CD4-positive, alpha-beta T cell (primary cell): ENCODE results near the gene TIMM44. TPM values are rescaled to one million over a fixed set of nuclear protein-coding genes. Genes with fewer than 3 reads are reported as not detected.

ENCODE experiments used
- ATAC-seq: fragments of 200-7000 bp; cut with Tn5 transposase; one replicate; pipeline ENCODE4 v1.10.0; 2022; ENCODE audit warnings: mild to moderate bottlenecking; ENCODE audit not compliant: poor library complexity
- CTCF ChIA-PET: fragments of 350-600 bp; sonication (Branson Sonifier 250); formaldehyde crosslinking; loops from one replicate; lab custom pipeline; 2021; ENCODE audit warnings: antibody characterized with exemption, inconsistent platforms; lab: Charles Lee
- POLR2A ChIA-PET: fragments of 350-600 bp; sonication (Branson Sonifier 250); formaldehyde crosslinking; loops from one replicate; lab custom pipeline; 2021; ENCODE audit warnings: antibody characterized with exemption, inconsistent platforms; lab: Charles Lee
- DNase-seq, 14 experiments: peaks; one replicate each; pipeline ENCODE4 v3.0.0-alpha.2; 2013 to 2020; ENCODE audit warnings: mixed read lengths in 2 of 14
- H3K27ac ChIP-seq, 2 donors: one replicate each; pipeline versions ENCODE4 v1.5.1 to v1.7.0; 2013; ENCODE audit warnings: low read length in 2 of 2, low read depth in 1 of 2, mild to moderate bottlenecking in 1 of 2
- H3K27me3 ChIP-seq, 2 experiments: 1 replicate in 1 of 2; 2 replicates in 1 of 2; pipeline versions ENCODE4 v1.6.1 to v1.7.0; 2013; ENCODE audit warnings: low read length in 2 of 2, control low read depth in 1 of 2, mild to moderate bottlenecking in 1 of 2, moderate library complexity in 1 of 2; ENCODE audit not compliant: insufficient read depth in 2 of 2, control insufficient read depth in 1 of 2
- H3K36me3 ChIP-seq: one replicate; pipeline ENCODE4 v1.6.1; 2013; ENCODE audit warnings: low read length, control low read depth; ENCODE audit not compliant: insufficient read depth
- H3K4me1 ChIP-seq: one replicate; pipeline ENCODE4 v1.6.1; 2013; ENCODE audit warnings: low read length, control low read depth; ENCODE audit not compliant: insufficient read depth
- H3K4me3 ChIP-seq: one replicate; pipeline ENCODE4 v1.5.1; 2013; ENCODE audit warnings: mild to moderate bottlenecking, low read length, moderate library complexity
- H3K9me3 ChIP-seq, 2 experiments: 1 replicate in 1 of 2; 2 replicates in 1 of 2; pipeline versions ENCODE4 v1.6.1 to v1.7.0; 2013; ENCODE audit warnings: low read length in 2 of 2, mild to moderate bottlenecking in 2 of 2, control low read depth in 1 of 2, moderate library complexity in 1 of 2; ENCODE audit not compliant: control insufficient read depth in 1 of 2, insufficient read depth in 1 of 2
- H3K27ac Mint-ChIP-seq: one replicate; pipeline ENCODE4 v1.8.0; 2020; ENCODE audit warnings: mixed read lengths
- H3K27me3 Mint-ChIP-seq: one replicate; pipeline ENCODE4 v1.8.0; 2021; ENCODE audit warnings: mixed read lengths
- H3K36me3 Mint-ChIP-seq: one replicate; pipeline ENCODE4 v1.8.0; 2021; ENCODE audit warnings: low read depth, mixed read lengths
- H3K4me1 Mint-ChIP-seq: one replicate; pipeline ENCODE4 v1.8.0; 2021; ENCODE audit warnings: low read depth, mixed read lengths
- H3K4me3 Mint-ChIP-seq: one replicate; pipeline ENCODE4 v1.8.0; 2020; ENCODE audit warnings: mild to moderate bottlenecking, mixed read lengths
- H3K9me3 Mint-ChIP-seq: one replicate; pipeline ENCODE4 v1.8.0; 2020; ENCODE audit warnings: mixed read lengths
- intact Hi-C, 2 experiments: fragments of 100-400 bp; cut with DNase I in 1 of 2; cut with micrococcal nuclease in 1 of 2; formaldehyde crosslinking; loops; one replicate each; pipeline versions ENCODE4 v1.15.1 to v1.9.0; 2023 to 2025; cut with DNase I, micrococcal nuclease
- total RNA-seq, 174 experiments: library from RNA in 2 of 174; stranded (reverse) in 2 of 174; gene quantifications; one replicate each; pipeline ENCODE4 v1.2.3 and lab custom pipeline; 2021 to 2026
- TF ChIP-seq, protein P1 (sequence below): fragments of 200-600 bp; IDR thresholded peaks from one replicate; pipeline ENCODE4 v1.8.0; 2022; ENCODE audit warnings: antibody characterized with exemption, mild to moderate bottlenecking

TIMM44 gene
- total RNA-seq, 2 experiments from 2014 or later, result 83.9 to 85.0 TPM

DNA sequence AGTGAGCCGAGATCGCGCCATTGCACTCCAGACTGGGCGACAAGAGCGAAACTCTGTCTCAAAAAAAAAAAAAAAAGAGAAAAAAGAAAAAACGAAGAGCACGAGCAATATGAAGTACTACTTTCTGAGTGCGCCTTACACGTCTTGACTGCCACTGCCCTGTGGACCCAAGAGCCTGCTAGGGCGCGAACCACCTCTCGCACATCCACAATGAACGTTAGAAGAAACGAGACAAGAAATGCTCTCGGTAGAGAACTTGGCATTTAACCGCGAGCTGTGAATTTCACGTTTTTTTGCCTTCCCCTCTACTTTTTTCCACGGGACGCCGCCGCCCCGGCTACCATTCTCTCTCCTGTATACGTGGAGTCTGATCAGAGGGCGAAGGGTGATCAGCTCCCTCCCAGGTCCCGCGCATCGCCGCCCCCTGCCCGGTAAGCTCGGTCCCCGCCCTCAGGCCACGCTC, 454 bp downstream of the TIMM44 start:
- ATAC-seq (peak; percentile 4), DNase-seq (peak in 1 of 14 experiments; percentile 23)
- intact Hi-C loops, result loop anchor here (2.0 to 10.0 kb wide), 8 partner anchors 41 to 889 kb away; partner anchors contain the start of genes ELAVL1 (in 1 of the 2), MAP2K7 (in 1 of the 2), MBD3L1 (in 1 of the 2) and RAB11B (in 1 of the 2)
- H3K36me3 Mint-ChIP-seq, result peaks cover 32% of the 10 kb centered on the region
- TF ChIP-seq, protein P1, sequence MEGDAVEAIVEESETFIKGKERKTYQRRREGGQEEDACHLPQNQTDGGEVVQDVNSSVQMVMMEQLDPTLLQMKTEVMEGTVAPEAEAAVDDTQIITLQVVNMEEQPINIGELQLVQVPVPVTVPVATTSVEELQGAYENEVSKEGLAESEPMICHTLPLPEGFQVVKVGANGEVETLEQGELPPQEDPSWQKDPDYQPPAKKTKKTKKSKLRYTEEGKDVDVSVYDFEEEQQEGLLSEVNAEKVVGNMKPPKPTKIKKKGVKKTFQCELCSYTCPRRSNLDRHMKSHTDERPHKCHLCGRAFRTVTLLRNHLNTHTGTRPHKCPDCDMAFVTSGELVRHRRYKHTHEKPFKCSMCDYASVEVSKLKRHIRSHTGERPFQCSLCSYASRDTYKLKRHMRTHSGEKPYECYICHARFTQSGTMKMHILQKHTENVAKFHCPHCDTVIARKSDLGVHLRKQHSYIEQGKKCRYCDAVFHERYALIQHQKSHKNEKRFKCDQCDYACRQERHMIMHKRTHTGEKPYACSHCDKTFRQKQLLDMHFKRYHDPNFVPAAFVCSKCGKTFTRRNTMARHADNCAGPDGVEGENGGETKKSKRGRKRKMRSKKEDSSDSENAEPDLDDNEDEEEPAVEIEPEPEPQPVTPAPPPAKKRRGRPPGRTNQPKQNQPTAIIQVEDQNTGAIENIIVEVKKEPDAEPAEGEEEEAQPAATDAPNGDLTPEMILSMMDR, result no peak
- ChIA-PET CTCF (interaction anchor here (0.7 to 3.1 kb wide), 11 partner anchors 14 to 411 kb away, joined by 3 to 36 read pairs (median 5); partner anchors contain the start of genes MAP2K7, NDUFA7, RPS28 and SNAPC2), POLR2A (interaction anchor here (0.6 to 2.6 kb wide), 17 partner anchors 9 to 1518 kb away, joined by 3 to 47 read pairs (median 6); partner anchors contain the start of genes CERS4, ELAVL1, KHSRP and MAP2K7)
- H3K9me3 Mint-ChIP-seq, result no peaks in the 10 kb centered on the region
- Histone ChIP-seq H3K4me1 (peaks cover 30% of the 10 kb centered on the region), H3K27ac (peak overlapping the region; percentile 96 to 97), H3K9me3 (no peaks in the 10 kb centered on the region), H3K36me3 (peaks cover 21% of the 10 kb centered on the region), H3K4me3 (peak overlapping the region; percentile 97), H3K27me3 (no peaks in the 10 kb centered on the region)
- H3K4me3 Mint-ChIP-seq, result peak overlapping the region; percentile 95
- peak overlapping the region; percentile 87 for H3K27ac Mint-ChIP-seq
- peaks cover 36% of the 10 kb centered on the region for H3K4me1 Mint-ChIP-seq
- no peaks in the 10 kb centered on the region for H3K27me3 Mint-ChIP-seq

DNA sequence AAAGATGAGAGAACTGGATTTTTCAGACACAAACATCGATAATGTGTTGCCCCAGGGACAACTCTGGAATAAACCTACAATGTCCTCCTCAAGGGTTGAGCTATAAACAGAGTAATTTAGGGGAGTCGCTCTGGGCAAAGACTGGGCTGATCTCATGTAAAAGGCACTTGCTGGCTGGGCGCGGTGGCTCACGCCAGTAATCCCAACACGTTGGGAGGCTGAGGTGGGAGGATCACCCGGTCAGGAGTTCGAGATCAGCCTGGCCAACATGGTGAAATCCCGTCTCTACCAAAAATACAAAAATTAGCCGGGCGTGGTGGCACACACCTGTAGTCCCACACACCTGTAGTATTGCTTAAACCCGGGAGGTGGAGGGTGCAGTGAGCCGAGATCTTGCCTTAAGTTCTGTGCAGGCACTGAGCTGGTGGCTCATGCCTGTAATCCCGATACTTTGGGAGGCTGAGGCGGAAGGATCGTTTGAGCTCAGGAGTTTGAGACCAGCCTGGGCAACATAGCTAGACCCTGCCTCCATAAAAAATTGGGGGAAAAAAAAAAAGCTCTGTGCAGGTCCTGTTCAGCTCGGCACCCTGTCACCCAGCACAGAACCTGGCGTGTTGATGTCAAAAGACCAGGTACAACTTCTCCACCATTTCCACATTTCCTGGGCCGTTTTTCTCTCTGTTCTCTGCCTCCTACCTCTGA, 1.4 kb downstream of the TIMM44 start:
- Mint-ChIP-seq H3K9me3 (no peaks in the 10 kb centered on the region), H3K36me3 (peaks cover 39% of the 10 kb centered on the region), H3K27me3 (no peaks in the 10 kb centered on the region), H3K27ac (no peak overlapping the region), H3K4me3 (peak overlapping the region; percentile 95), H3K4me1 (peaks cover 36% of the 10 kb centered on the region)
- CTCF ChIA-PET, result interaction anchor here (1.9 kb wide), 1 partner anchor 73 kb away, joined by 5 read pairs; no protein-coding TSS in a partner anchor
- Histone ChIP-seq H3K9me3 (no peaks in the 10 kb centered on the region), H3K27me3 (no peaks in the 10 kb centered on the region), H3K4me3 (no peak overlapping the region), H3K27ac (no peak overlapping the region), H3K36me3 (peaks cover 31% of the 10 kb centered on the region), H3K4me1 (peaks cover 30% of the 10 kb centered on the region)
- no peak for ATAC-seq
- POLR2A ChIA-PET, result interaction anchor here (1.5 to 2.6 kb wide), 3 partner anchors 21 to 38 kb away, joined by 3 to 12 read pairs (median 11); partner anchors contain the start of gene MAP2K7
- no peak for DNase-seq
- TF ChIP-seq, protein P1, result no peak
- intact Hi-C loops, result loop anchor here (2.0 to 10.0 kb wide), 8 partner anchors 40 to 890 kb away; partner anchors contain the start of genes ELAVL1 (in 1 of the 2), MAP2K7 (in 1 of the 2), MBD3L1 (in 1 of the 2) and RAB11B (in 1 of the 2)

DNA sequence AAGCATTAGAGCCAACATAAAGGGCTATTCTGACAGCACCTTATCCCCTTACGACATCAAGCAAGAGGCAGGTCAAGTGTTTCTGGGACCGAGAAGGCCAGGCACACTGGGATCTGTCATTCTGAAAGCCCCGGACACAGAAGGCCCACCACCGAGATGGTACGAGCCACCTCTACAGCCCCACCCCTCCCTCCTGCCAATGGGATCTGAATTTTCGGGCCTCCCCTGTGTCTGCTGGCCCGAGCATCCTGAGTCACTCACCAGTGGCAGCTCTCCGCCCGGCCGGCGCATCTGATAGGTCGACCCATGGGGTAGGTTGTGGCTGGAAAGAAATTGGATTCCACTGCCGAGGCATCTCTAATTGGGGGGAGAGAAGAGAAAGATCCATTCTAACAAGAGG, 2.6 kb downstream of the TIMM44 start:
- peaks cover 40% of the 10 kb centered on the region for H3K36me3 ChIP-seq
- no peaks in the 10 kb centered on the region for H3K27me3 ChIP-seq
- ATAC-seq, result no peak
- peaks cover 51% of the 10 kb centered on the region for H3K36me3 Mint-ChIP-seq
- TF ChIP-seq, protein P1, result no peak
- intact Hi-C loops, result loop anchor here (5.0 to 10.0 kb wide), 7 partner anchors 39 to 891 kb away; partner anchors contain the start of genes ELAVL1 (in 1 of the 2), MAP2K7 (in 1 of the 2), MBD3L1 (in 1 of the 2) and RAB11B (in 1 of the 2)
- DNase-seq, result no peak
- H3K9me3 ChIP-seq, result no peaks in the 10 kb centered on the region
- peak overlapping the region; percentile 70 for H3K27ac Mint-ChIP-seq
- H3K4me1 ChIP-seq, result peaks cover 30% of the 10 kb centered on the region
- ChIA-PET CTCF (no interaction called here), POLR2A (no interaction called here)
- H3K4me3 Mint-ChIP-seq, result peak overlapping the region; percentile 73
- no peaks in the 10 kb centered on the region for H3K9me3 Mint-ChIP-seq
- peaks cover 36% of the 10 kb centered on the region for H3K4me1 Mint-ChIP-seq
- no peak overlapping the region for H3K27ac ChIP-seq
- H3K27me3 Mint-ChIP-seq, result no peaks in the 10 kb centered on the region
- H3K4me3 ChIP-seq, result no peak overlapping the region
